HEK293 (cell line): Measurements from ENCODE around the gene MTHFSD.

Source experiments
- CTCF ChIA-PET: fragments of 350-600 bp; formaldehyde crosslinking; extraction: SDS; loops from one replicate; lab custom pipeline; 2021; ENCODE audit warnings: antibody characterized with exemption; lab: Yijun Ruan, JAX
- POLR2A ChIA-PET: fragments of 300-600 bp; formaldehyde crosslinking; extraction: SDS; loops from one replicate; lab custom pipeline; 2020; ENCODE audit warnings: antibody characterized with exemption, inconsistent platforms; lab: Yijun Ruan, JAX
- H3K27ac ChIP-seq: fragments of 200-500 bp; sonication (Bioruptor generic); 2 replicates; pipeline ENCODE4 v1.5.1; 2014; ENCODE audit warnings: low read depth, low read length, control low read depth, inconsistent platforms; ENCODE audit errors: extremely low read depth
- H3K36me3 ChIP-seq, 2 experiments: fragments of 200-500 bp in 1 of 2; sonication (Bioruptor generic) in 1 of 2; 1 replicate in 1 of 2; 2 replicates in 1 of 2; pipeline ENCODE4 v1.5.1; 2014 to 2017; ENCODE audit warnings: inconsistent platforms in 2 of 2, low read length in 2 of 2; ENCODE audit not compliant: control insufficient read depth in 2 of 2, insufficient read depth in 1 of 2
- H3K4me1 ChIP-seq: fragments of 200-500 bp; sonication (Bioruptor generic); 2 replicates; pipeline ENCODE4 v1.5.1; 2014; ENCODE audit warnings: mild to moderate bottlenecking, low read length, inconsistent platforms; ENCODE audit not compliant: control insufficient read depth, insufficient read depth
- H3K4me3 ChIP-seq: 2 replicates; pipeline ENCODE4 v1.5.1; 2011; ENCODE audit warnings: low read depth, mild to moderate bottlenecking, control low read depth, low read length, moderate library complexity
- H3K9me3 ChIP-seq: fragments of 200-500 bp; sonication (Bioruptor generic); 2 replicates; pipeline ENCODE4 v1.5.1; 2014; ENCODE audit warnings: low read depth, low read length, inconsistent platforms; ENCODE audit not compliant: control insufficient read depth, insufficient read depth
- HOXA7 ChIP-seq: sonication (generic); formaldehyde crosslinking; IDR thresholded peaks from 2 replicates; pipeline ENCODE4 v1.8.1; 2022; ENCODE audit warnings: missing genetic modification reagents, borderline replicate concordance
- KLF1 ChIP-seq: fragments of 450-650 bp; formaldehyde crosslinking; IDR thresholded peaks from 2 replicates; pipeline ENCODE4 v1.5.1; 2016; ENCODE audit warnings: missing biosample characterization, missing genetic modification characterization
- KLF10 ChIP-seq: fragments of 450-650 bp; IDR thresholded peaks from 2 replicates; pipeline ENCODE4 v1.5.1; 2018; ENCODE audit warnings: missing biosample characterization, mild to moderate bottlenecking, missing genetic modification characterization
- KLF17 ChIP-seq: fragments of 450-650 bp; formaldehyde crosslinking; IDR thresholded peaks from 2 replicates; pipeline ENCODE4 v1.5.1; 2016; ENCODE audit warnings: missing biosample characterization, missing genetic modification characterization
- KLF9 ChIP-seq: fragments of 450-650 bp; formaldehyde crosslinking; IDR thresholded peaks from 2 replicates; pipeline ENCODE4 v1.5.1; 2016; ENCODE audit warnings: missing biosample characterization, missing genetic modification characterization, low read depth
- MYNN ChIP-seq: fragments of 450-650 bp; formaldehyde crosslinking; IDR thresholded peaks from 2 replicates; pipeline ENCODE4 v1.5.1; 2016; ENCODE audit warnings: missing biosample characterization, missing genetic modification characterization, borderline replicate concordance
- OVOL3 ChIP-seq: fragments of 450-650 bp; formaldehyde crosslinking; IDR thresholded peaks from 2 replicates; pipeline ENCODE4 v1.5.1; 2016; ENCODE audit warnings: missing biosample characterization, missing genetic modification characterization
- PRDM1 ChIP-seq: fragments of 450-650 bp; formaldehyde crosslinking; IDR thresholded peaks from 2 replicates; pipeline ENCODE4; 2016; ENCODE audit warnings: missing biosample characterization, missing genetic modification characterization
- SETDB1 ChIP-seq: IDR thresholded peaks from one replicate; pipeline ENCODE4 v1.6.1; 2017; ENCODE audit warnings: mild to moderate bottlenecking, low read length, moderate library complexity, mixed read lengths; ENCODE audit not compliant: insufficient read length
- ZBTB17 ChIP-seq: fragments of 450-650 bp; formaldehyde crosslinking; IDR thresholded peaks from 2 replicates; pipeline ENCODE4 v1.5.1; 2016; ENCODE audit warnings: missing biosample characterization, missing genetic modification characterization
- ZNF146 ChIP-seq: fragments of 450-650 bp; formaldehyde crosslinking; IDR thresholded peaks from 2 replicates; pipeline ENCODE4 v1.5.1; 2016; ENCODE audit warnings: missing biosample characterization, missing genetic modification characterization
- ZNF157 ChIP-seq: fragments of 450-650 bp; formaldehyde crosslinking; IDR thresholded peaks from 2 replicates; pipeline ENCODE4 v1.5.1; 2016; ENCODE audit warnings: missing biosample characterization, missing genetic modification characterization
- ZNF16 ChIP-seq: fragments of 450-650 bp; formaldehyde crosslinking; IDR thresholded peaks from 2 replicates; pipeline ENCODE4 v1.5.1; 2016; ENCODE audit warnings: low read depth, missing biosample characterization, missing genetic modification characterization
- ZNF202 ChIP-seq: fragments of 450-650 bp; formaldehyde crosslinking; IDR thresholded peaks from 2 replicates; pipeline ENCODE4 v1.5.1; 2016; ENCODE audit warnings: missing biosample characterization, missing genetic modification characterization, borderline replicate concordance
- ZNF274 ChIP-seq, 2 experiments: fragments of 200-500 bp in 1 of 2; fragments of 450-650 bp in 1 of 2; sonication (Bioruptor generic) in 1 of 2; formaldehyde crosslinking in 1 of 2; IDR thresholded peaks; 2 replicates each; pipeline versions ENCODE4 v1.5.1 to v1.6.1; 2014 to 2016; ENCODE audit warnings: borderline replicate concordance in 1 of 2, inconsistent platforms in 1 of 2, low read length in 1 of 2, missing biosample characterization in 1 of 2, missing genetic modification characterization in 1 of 2
- ZNF449 ChIP-seq: fragments of 450-650 bp; formaldehyde crosslinking; IDR thresholded peaks from 2 replicates; pipeline ENCODE4 v1.5.1; 2017; ENCODE audit warnings: missing biosample characterization, mild to moderate bottlenecking, missing genetic modification characterization, moderate library complexity
- ZNF561 ChIP-seq: fragments of 450-650 bp; IDR thresholded peaks from 2 replicates; pipeline ENCODE4 v1.5.1; 2018; ENCODE audit warnings: missing biosample characterization, missing genetic modification characterization, borderline replicate concordance
- ZNF624 ChIP-seq: fragments of 450-650 bp; formaldehyde crosslinking; IDR thresholded peaks from 2 replicates; pipeline ENCODE4 v1.5.1; 2017; ENCODE audit warnings: missing biosample characterization, missing genetic modification characterization
- ZNF645 ChIP-seq: fragments of 450-650 bp; formaldehyde crosslinking; IDR thresholded peaks from 2 replicates; pipeline ENCODE4; 2016; ENCODE audit warnings: missing biosample characterization, missing genetic modification characterization
- ZSCAN30 ChIP-seq: fragments of 450-650 bp; IDR thresholded peaks from 2 replicates; pipeline ENCODE4 v1.5.1; 2018; ENCODE audit warnings: missing biosample characterization, mild to moderate bottlenecking, missing genetic modification characterization, moderate library complexity
- ZSCAN4 ChIP-seq: fragments of 450-650 bp; formaldehyde crosslinking; IDR thresholded peaks from 2 replicates; pipeline ENCODE4 v1.5.1; 2017; ENCODE audit warnings: missing biosample characterization, missing genetic modification characterization

MTHFSD gene

GRCh38 chr16:86530251-86531190, 24.5 kb downstream of the MTHFSD start (continued):
- TF ChIP-seq HOXA7, result no peak
- TF ChIP-seq OVOL3, result no peak
- TF ChIP-seq KLF9 (tag by site-specific recombination), result no peak
- TF ChIP-seq ZSCAN30 (tag by site-specific recombination), result no peak
- TF ChIP-seq ZSCAN4, result no peak
- no peak for TF ChIP-seq KLF10 (tag by site-specific recombination)

- Histone ChIP-seq H3K27ac (no peak overlapping the region), H3K36me3 (peaks cover 0 to 9% of the 10 kb centered on the region in 2 experiments; a peak in 1 of 3 replicates), H3K9me3 (no peaks in the 10 kb centered on the region), H3K4me3 (no peak overlapping the region), H3K4me1 (no peaks in the 10 kb centered on the region)
- TF ChIP-seq ZBTB17 (tag by site-specific recombination), result no peak
- TF ChIP-seq ZNF449 (tag by site-specific recombination), result no peak
- no peak for TF ChIP-seq ZNF16 (tag by site-specific recombination)
- no peak for TF ChIP-seq ZNF202 (tag by site-specific recombination)
- TF ChIP-seq ZNF645 (tag by site-specific recombination), result no peak
- no peak for TF ChIP-seq ZNF274 (IDR thresholded peaks at IDR 0.05; ENCODE audit: low read length)
- TF ChIP-seq ZNF274 (tag by site-specific recombination; IDR thresholded peaks at IDR 0.05; ENCODE audit: borderline replicate concordance), result no peak
- no peak for TF ChIP-seq ZNF157 (tag by site-specific recombination)
- no peak for TF ChIP-seq ZNF561 (tag by site-specific recombination)
- TF ChIP-seq ZNF624, result no peak
- TF ChIP-seq KLF1 (tag by site-specific recombination), result no peak
- TF ChIP-seq MYNN (tag by site-specific recombination), result no peak
- TF ChIP-seq ZNF146 (tag by site-specific recombination), result no peak
- TF ChIP-seq SETDB1, result no peak
- TF ChIP-seq PRDM1 (tag by site-specific recombination), result no peak
- TF ChIP-seq KLF17, result no peak
- ChIA-PET POLR2A (no interaction called here), CTCF (interaction anchor here (0.6 to 1.1 kb wide), 2 partner anchors 709 to 1996 kb away, joined by 3 to 5 read pairs; no protein-coding TSS in a partner anchor)
Observed at GRCh38 chr16:86529160-86529559, 25.9 kb downstream of the MTHFSD start.
